GM12878 (cell line): Measurements from ENCODE around the gene MYO10. TPM values are rescaled to one million over a fixed set of nuclear protein-coding genes. Genes with fewer than 3 reads are reported as not detected.

Experiments used
- ATAC-seq: fragments of 200-7000 bp; cut with Tn5 transposase; 3 replicates; pipeline ENCODE4 v1.9.1; 2020; ENCODE audit warnings: mild to moderate bottlenecking, moderate library complexity
- BruUV-seq: library from RNA; stranded (reverse); fragments of 400-500 nt; replicated peaks from 2 replicates; lab custom pipeline; 2021; lab: Mats Ljungman, UMichigan
- CTCF ChIA-PET: fragments of 300-600 bp; sonication (Branson Sonifier 250); formaldehyde crosslinking; extraction: SDS; loops from one replicate; lab custom pipeline; 2021; ENCODE audit warnings: inconsistent platforms; lab: Yijun Ruan, JAX
- POLR2A ChIA-PET: fragments of 350-600 bp; formaldehyde crosslinking; extraction: SDS; loops from one replicate; lab custom pipeline; 2021; ENCODE audit warnings: inconsistent platforms; lab: Charles Lee
- RAD21 ChIA-PET: fragments of 300-600 bp; sonication (Branson Sonifier 250); formaldehyde crosslinking; loops from one replicate; lab custom pipeline; 2023; ENCODE audit warnings: antibody characterized with exemption; ENCODE audit not compliant: unreplicated experiment; lab: Charles Lee
- SMC1A ChIA-PET: fragments of 300-600 bp; sonication (Branson Sonifier 250); formaldehyde crosslinking; loops from one replicate; lab custom pipeline; 2023; ENCODE audit not compliant: unreplicated experiment, uncharacterized antibody; lab: Charles Lee
- DNase-seq: peaks from one replicate; pipeline ENCODE4 v3.0.0-alpha.2; 2011; ENCODE audit warnings: low read depth, low spot score
- FAIRE-seq: peaks from 3 replicates; lab custom pipeline; 2011; peaks lifted over from hg19 to GRCh38; lab: Jason Lieb, UNC
- H2AFZ ChIP-seq: 2 replicates; pipeline ENCODE4 v1.6.0; 2011; ENCODE audit warnings: low read depth, low read length, control low read depth; ENCODE audit not compliant: control insufficient read depth
- H3K27ac ChIP-seq: 2 replicates; pipeline ENCODE4 v1.5.1; 2011; ENCODE audit warnings: control low read depth; ENCODE audit not compliant: control insufficient read depth, insufficient read depth
- H3K27me3 ChIP-seq, 2 experiments: replicated peaks in 1 of 2; 2 replicates each; pipeline versions ENCODE4 v1.6.0 to v1.6.1; 2011; ENCODE audit warnings: low read length in 1 of 2; ENCODE audit not compliant: control insufficient read depth in 2 of 2, insufficient read depth in 2 of 2
- H3K36me3 ChIP-seq, 2 experiments: 2 replicates each; pipeline ENCODE4 v1.5.1; 2011; ENCODE audit warnings: low read length in 1 of 2; ENCODE audit not compliant: control insufficient read depth in 2 of 2, insufficient read depth in 2 of 2
- H3K4me1 ChIP-seq: 2 replicates; pipeline ENCODE4 v1.6.1; 2011; ENCODE audit warnings: mild to moderate bottlenecking, low read length, moderate library complexity, mixed read lengths; ENCODE audit not compliant: control insufficient read depth, insufficient read depth
- H3K4me2 ChIP-seq: 2 replicates; pipeline ENCODE4 v1.6.0; 2011; ENCODE audit warnings: control low read depth; ENCODE audit not compliant: control insufficient read depth, insufficient read depth
- H3K4me3 ChIP-seq: fragments of 200-600 bp; sonication (generic); 2 replicates; pipeline ENCODE4 v1.5.1; 2016
- H3K79me2 ChIP-seq: 2 replicates; pipeline ENCODE4 v1.6.0; 2011; ENCODE audit warnings: low read length; ENCODE audit not compliant: control insufficient read depth, insufficient read depth
- H3K9ac ChIP-seq: 2 replicates; pipeline ENCODE4 v1.8.0; 2011; ENCODE audit warnings: low read length, control low read depth, mixed read lengths; ENCODE audit not compliant: control insufficient read depth, insufficient read depth
- H3K9me3 ChIP-seq: replicated peaks from 3 replicates; pipeline ENCODE4 v1.5.1; 2011; ENCODE audit warnings: mild to moderate bottlenecking, low read length; ENCODE audit not compliant: control insufficient read depth, insufficient read depth
- H4K20me1 ChIP-seq: 2 replicates; pipeline ENCODE4 v1.6.0; 2011; ENCODE audit not compliant: control insufficient read depth, insufficient read depth
- HDAC6 ChIP-seq: fragments of 200-600 bp; sonication (generic); IDR thresholded peaks from one replicate; pipeline ENCODE4 v1.8.0; 2017; ENCODE audit warnings: antibody characterized with exemption; ENCODE audit not compliant: unreplicated experiment
- PBX3 ChIP-seq: IDR thresholded peaks from 2 replicates; pipeline ENCODE4 v1.6.1; 2011; ENCODE audit warnings: mild to moderate bottlenecking, low read depth, low read length, moderate library complexity; ENCODE audit not compliant: insufficient replicate concordance
- RAD51 ChIP-seq: fragments of 450-650 bp; IDR thresholded peaks from 2 replicates; pipeline ENCODE4 v1.6.1; 2016; ENCODE audit warnings: moderate library complexity, mild to moderate bottlenecking, inconsistent platforms
- RCOR1 ChIP-seq: conservative IDR thresholded peaks from 2 replicates; pipeline ENCODE4 v1.6.1; 2012; ENCODE audit warnings: low read depth, low read length, improper control_type of control experiment
- SMC3 ChIP-seq: IDR thresholded peaks from 2 replicates; pipeline ENCODE4 v1.6.1; 2011; ENCODE audit warnings: low read length, improper control_type of control experiment, borderline replicate concordance
- TAF1 ChIP-seq: IDR thresholded peaks from 2 replicates; pipeline ENCODE4 v1.6.1; 2011; ENCODE audit warnings: mild to moderate bottlenecking, low read depth, low read length, borderline replicate concordance
- TCF3 ChIP-seq: IDR thresholded peaks from 2 replicates; pipeline ENCODE4 v1.6.1; 2012; ENCODE audit warnings: low read depth, mild to moderate bottlenecking, low read length, borderline replicate concordance; ENCODE audit not compliant: insufficient read depth
- ZNF207 ChIP-seq: fragments of 450-650 bp; IDR thresholded peaks from 2 replicates; pipeline ENCODE4 v1.6.1; 2014; ENCODE audit warnings: antibody characterized with exemption, mild to moderate bottlenecking, borderline replicate concordance
- WGBS: methylation state at CpG from one replicate; pipeline ENCODE4 v1.1.6; 2016; ENCODE audit warnings: low lambda C conversion rate; ENCODE audit not compliant: insufficient replicate concordance, insufficient coverage; ENCODE audit errors: missing lambda C conversion rate; 5-methylcytosine and 5-hydroxymethylcytosine counted together
- in situ Hi-C: fragments of 300-500 bp; cut with MboI; formaldehyde crosslinking; loops from 9 replicates; pipeline ENCODE4 v1.14.3; 2018; ENCODE audit warnings: mixed read lengths
- intact Hi-C: fragments of 100-400 bp; cut with micrococcal nuclease; formaldehyde crosslinking; loops from one replicate; pipeline ENCODE4 v1.14.2; 2022; ENCODE audit not compliant: unreplicated experiment
- polyA plus RNA-seq, 11 experiments: library from polyadenylated mRNA; depleted of rRNA in 4 of 11; unstranded in 6 of 11; stranded (reverse) in 5 of 11; fragments of >200 nt; fragmentation: Nextera tagmentation in 4 of 11; fragmentation: Illumina TruSeq in 1 of 11; extraction: Ambion mirVana in 4 of 11; extraction: Trizol in 1 of 11; gene quantifications; 1 replicate in 1 of 11; 2 replicates in 10 of 11; pipeline versions ENCODE4 v1.2.1 to v1.2.3, GENCODE V29; 2011 to 2016; ENCODE audit warnings: inconsistent platforms in 2 of 11, missing spikeins in 2 of 11, low read depth in 1 of 11
- total RNA-seq, 4 experiments: library from RNA; depleted of rRNA in 3 of 4; stranded (reverse); fragments of >200 nt in 3 of 4; fragmentation: Illumina TruSeq in 1 of 4; extraction: Trizol in 1 of 4; gene quantifications; 2 replicates each; pipeline versions ENCODE4 v1.2.1 to v1.2.3, GENCODE V29; 2013 to 2021

Gene MYO10
- total and polyA plus RNA-seq, 10 of the 15 experiments (the other 5 are each of a cell fraction or from before 2014, with no cell fraction given) = 0.02 to 0.77 (median 0.17) TPM

DNA sequence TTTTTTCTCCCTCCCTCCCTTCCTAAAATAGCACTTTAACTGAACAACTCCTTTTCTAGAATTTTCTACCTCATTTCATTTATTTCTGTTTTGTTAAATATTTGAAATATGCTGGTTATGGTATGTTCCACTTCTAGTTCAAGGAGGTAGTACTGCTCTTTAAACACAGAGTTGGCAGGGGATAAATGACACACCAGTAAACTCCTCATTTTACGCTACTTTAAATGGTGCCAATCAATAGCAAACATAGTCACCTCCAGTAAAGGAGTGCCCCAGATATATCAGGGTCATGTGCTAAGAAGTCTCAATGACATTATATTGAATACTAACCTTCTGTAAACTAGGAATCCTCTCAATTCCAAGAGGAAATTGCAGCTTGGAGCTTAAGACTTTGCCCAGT lies 56.9 kb downstream of the MYO10 start:
- 44% methylated on average over 1 of the region's 1 CpG for WGBS
- ChIA-PET SMC1A (no interaction called here), CTCF (no interaction called here), RAD21 (no interaction called here)
- ATAC-seq (no peak), FAIRE-seq (no peak)
- Histone ChIP-seq H2AFZ (no peak overlapping the region), H3K79me2 (no peaks in the 10 kb centered on the region), H3K4me1 (no peaks in the 10 kb centered on the region)
- TF ChIP-seq TCF3 (no peak), RAD51 (no peak), ZNF207 (no peak), TAF1 (no peak), PBX3 (no peak), RCOR1 (no peak), SMC3 (no peak), HDAC6 (no peak)
- TF ChIP-seq, all 136 proteins: peak for 0
- intact Hi-C loops = no loop called here
- H4K20me1 ChIP-seq = no peaks in the 10 kb centered on the region
- in situ Hi-C loops = no loop called here
- no peak overlapping the region for H3K4me2 ChIP-seq
- POLR2A ChIA-PET = no interaction called here
- H3K9ac ChIP-seq = no peak overlapping the region
- no peaks in the 10 kb centered on the region for H3K36me3 ChIP-seq
- no peak overlapping the region for H3K27ac ChIP-seq
- no peaks in the 10 kb centered on the region for H3K27me3 ChIP-seq
- DNase-seq = no peak
- no TSS peak for BruUV-seq
- H3K4me3 ChIP-seq = no peak overlapping the region
- no peaks in the 10 kb centered on the region for H3K9me3 ChIP-seq
